ENCODE data around the gene IFT122.
"Not testable (repeated sequence)": the region's sequence is repeated elsewhere in the genome, so short reads cannot be mapped to it uniquely, and the experiment has no call there.

The IFT122 gene

DNA sequence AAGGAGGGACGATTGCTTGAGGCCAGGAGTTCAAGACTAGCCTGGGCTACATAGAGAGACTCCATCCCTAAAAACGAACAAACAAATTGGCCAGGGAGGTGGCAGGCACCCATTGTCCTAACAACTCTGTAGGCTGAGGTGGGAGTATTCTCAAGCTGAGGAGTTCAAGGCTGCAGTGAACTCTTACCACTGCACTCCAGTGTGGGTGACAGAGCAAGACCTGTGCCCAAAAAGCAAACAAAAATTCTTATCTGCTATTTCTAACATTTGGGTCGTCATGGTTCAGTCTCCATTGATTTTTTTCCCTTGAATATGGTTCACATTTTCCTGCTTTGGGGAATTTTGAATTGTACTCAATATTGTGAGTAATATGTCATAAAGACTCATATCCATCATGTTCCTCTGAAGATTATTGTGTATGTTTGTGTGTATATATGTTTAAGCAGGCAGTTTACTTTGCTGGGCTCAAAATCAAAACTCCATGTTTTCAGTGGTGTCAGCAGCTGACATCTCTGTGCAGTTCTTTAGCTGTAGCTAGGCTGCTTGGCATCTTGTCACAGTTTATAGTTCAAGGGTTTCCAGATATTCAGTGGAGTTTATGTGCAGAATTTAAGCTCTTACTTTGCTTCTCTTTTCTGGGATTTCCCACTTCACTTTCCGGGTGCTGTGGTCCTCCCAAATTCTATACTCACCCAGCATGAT lies 33.2 kb downstream of the IFT122 start:
- DNase-seq (ENCODE audit: extremely low read depth in 1 of 2, low read depth in 1 of 2), result no peak

DNA sequence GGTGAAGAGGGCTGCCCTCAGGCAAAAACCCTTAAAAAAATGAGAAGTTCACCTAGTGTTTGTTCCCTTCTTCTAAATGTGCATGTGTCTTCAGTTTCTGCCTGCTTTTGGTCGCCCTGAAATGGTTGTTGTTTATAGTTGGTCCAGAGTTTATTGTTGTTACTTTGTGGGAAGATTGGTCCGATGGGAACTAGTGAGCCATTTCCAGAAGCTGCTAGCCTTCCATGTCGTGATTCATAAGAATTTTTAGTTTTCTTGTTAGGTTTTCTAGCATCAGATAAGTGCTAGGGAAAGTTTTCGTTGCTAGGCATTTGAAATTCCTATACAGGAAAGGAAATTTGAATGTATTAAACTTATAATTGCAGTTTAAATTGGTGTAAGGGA lies 33.7 kb downstream of the IFT122 start:
- DNase-seq (ENCODE audit: extremely low read depth in 1 of 2, low read depth in 1 of 2), result no peak

DNA sequence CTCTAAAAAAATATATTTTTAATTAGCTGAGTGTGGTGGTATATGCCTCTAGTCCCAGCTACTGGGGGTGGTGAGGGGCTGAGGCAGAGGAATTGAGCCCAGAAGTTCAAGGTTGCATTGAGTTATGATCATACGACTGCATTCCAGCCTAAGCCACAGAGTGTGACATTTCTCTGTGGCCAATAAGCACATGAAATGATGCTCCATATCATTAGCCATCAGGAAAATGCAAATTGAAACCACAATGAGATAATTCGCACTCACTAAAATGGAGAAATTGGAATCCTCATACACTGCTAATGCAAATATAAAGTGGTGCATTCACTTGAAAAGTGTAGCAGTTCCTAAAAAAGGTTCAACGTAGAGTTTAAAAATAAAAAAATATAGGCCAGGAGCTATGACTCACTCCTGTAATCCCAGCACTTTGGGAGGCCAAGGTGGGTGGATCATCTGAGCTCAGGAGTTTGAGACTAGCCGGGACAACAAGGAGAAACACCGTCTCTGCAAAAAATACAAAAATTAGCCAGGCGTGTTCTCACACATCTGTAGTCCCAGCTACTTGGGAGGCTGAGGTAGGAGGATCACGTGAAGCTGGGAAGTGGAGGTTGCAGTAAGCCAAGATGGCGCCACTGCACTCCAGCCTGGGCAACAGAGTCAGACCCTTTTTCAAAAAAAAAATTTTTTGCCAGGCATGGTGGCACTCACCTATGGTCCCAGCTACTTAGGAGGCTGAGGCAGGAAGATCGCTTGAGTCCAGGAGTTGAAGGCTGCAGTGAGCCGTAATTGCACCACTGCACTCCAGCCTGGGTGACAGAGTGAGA lies 35.2 kb downstream of the IFT122 start:
- no peak for DNase-seq (ENCODE audit: extremely low read depth in 1 of 2, low read depth in 1 of 2)

- no peak for DNase-seq (ENCODE audit: extremely low read depth in 1 of 2, low read depth in 1 of 2)
Observed at GRCh38 chr3:129475863-129476262, 35.8 kb downstream of the IFT122 start.

GRCh38 chr3:129476586-129476985 lies 36.6 kb downstream of the IFT122 start:
- no peak for DNase-seq (ENCODE audit: extremely low read depth in 1 of 2, low read depth in 1 of 2)

DNA sequence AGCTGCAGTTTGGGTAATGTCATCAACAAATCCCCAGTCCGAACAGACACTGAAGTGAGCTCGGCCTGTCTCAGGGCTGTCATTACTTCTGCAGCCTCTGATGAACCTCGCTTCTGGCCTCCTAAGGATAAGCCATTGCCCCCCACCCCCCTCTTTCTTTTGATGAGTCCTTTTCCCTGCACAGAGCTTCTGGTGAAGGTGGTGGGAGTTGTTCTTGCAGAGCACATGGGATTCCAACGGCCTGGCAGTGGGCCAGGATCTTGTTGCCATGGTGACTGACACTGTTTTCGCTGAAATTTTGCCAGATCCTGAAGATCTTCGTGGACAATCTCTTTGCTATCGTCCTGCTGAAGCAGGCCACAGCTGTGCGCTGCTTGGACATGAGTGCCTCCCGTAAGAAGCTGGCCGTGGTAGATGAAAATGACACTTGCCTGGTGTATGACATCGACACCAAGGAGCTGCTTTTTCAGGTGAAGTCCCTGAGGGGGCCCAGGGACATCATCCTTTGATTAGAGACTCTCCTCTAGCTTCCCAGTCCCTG lies 41.3 kb downstream of the IFT122 start:
- not testable (repeated sequence) for DNase-seq (ENCODE audit: extremely low read depth in 1 of 2, low read depth in 1 of 2)

DNA sequence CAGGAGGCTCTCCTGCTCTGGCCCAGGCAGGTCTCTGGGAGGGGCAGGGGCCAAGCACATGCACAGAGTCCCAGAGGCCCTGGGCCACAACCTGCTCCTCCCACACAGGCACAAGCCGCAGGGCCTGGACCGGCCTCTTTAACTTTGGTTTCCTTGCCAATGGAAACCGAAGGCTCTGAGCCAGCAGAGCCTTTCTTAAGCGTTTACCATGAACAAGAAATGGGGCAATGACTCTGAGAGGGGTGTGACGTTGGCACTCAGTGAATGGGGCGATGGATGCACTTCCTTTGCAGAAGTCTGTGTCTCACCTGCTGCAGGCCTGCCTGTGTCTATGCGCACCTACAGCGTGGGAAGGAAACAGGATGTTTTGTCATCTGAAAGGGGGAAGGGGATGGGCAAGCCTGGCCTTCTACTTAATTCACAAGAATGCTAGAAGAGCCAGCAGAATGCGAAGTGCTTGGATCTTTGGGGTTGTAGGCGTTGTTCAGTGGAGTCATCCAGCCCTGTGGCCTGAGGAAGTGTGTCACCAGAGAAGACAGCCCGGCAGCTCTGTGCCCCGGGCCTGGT lies 41.8 kb downstream of the IFT122 start:
- no peak for DNase-seq (ENCODE audit: extremely low read depth in 1 of 2, low read depth in 1 of 2)

- no peak for DNase-seq (ENCODE audit: extremely low read depth in 1 of 2, low read depth in 1 of 2)
Observed at GRCh38 chr3:129482721-129483120, 42.7 kb downstream of the IFT122 start.

GRCh38 chr3:129483870-129484269 lies 43.8 kb downstream of the IFT122 start:
- no peak for DNase-seq (ENCODE audit: extremely low read depth in 1 of 2, low read depth in 1 of 2)

DNA sequence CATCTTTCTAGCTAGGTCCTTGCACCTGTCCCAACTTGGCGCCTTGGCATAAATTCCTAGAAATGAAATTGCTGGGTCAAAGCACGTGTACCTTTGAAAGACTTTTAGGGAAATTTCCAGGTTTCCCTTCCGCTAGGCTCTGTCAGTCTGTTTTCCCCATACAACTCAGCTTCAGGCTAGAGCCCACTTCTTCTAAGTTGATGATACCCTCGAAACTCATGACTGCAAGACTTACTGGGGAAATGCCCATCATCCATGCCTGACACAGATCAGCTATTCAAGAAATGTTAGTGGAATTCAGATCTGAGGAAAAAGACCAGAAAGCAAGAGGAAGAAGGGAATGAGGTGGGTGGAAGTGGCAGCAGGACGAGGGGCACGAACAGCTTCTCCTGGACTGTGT lies 45.1 kb downstream of the IFT122 start:
- DNase-seq (ENCODE audit: extremely low read depth in 1 of 2, low read depth in 1 of 2), result not testable (repeated sequence)

GRCh38 chr3:129485721-129486663 lies 46.0 kb downstream of the IFT122 start:
- no peak for DNase-seq (ENCODE audit: extremely low read depth in 1 of 2, low read depth in 1 of 2)

GRCh38 chr3:129486664-129487035 lies 46.6 kb downstream of the IFT122 start:
- DNase-seq (ENCODE audit: extremely low read depth in 1 of 2, low read depth in 1 of 2), result no peak

DNA sequence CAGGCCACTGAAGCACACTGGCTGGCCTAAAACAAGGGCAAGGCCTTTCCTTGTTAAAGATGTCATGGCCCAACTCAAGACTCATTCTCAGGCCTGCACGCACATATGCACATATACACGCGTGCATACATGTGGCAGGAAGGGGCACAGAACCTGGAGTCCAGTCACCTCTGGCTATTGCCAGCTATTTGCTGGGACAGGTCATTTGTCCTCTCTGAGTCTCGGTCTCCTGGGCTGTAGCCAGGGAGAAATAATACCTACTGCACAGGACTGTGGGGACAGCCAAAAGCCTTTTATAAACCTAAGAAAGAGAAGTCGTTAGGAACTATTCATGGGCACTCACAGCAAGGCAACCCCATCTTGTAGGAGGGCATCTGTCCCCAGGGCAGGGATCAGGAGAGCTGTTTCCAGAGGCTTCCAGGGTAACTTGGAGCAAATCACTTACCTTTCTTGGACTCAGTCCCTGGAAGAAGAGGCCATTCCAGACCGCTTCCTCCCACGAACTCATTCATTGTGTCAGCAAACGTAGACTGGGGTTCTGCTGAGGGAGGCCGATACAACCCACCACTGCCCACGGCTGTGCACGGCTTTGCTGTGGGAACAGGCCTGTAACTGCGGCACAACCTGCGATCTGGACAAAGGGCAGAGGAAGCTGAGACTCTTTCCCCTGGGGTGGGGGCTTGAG lies 47.3 kb downstream of the IFT122 start:
- no peak for DNase-seq (ENCODE audit: extremely low read depth in 1 of 2, low read depth in 1 of 2)

DNA sequence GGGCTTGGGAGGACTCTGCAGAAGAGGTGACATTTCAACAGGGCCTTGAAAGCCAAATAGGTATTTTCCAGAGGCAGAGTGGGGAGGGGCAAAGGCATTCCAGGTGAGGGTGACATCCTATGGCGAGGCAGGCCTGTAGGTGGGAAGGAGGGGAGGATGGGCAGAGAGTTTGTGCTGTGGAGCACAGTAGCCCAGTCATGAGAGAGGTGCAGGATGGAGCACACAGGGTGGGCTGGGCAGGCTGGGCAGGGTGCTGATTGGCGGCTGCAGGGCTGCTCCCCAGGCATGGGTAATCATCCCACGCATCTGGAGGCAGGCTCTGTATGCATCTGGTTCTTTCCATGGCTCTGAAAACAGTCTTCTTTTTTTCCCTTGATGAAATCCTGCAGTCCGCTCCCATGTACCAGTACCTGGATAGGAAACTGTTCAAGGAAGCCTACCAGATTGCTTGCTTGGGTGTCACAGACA lies 47.9 kb downstream of the IFT122 start:
- not testable (repeated sequence) for DNase-seq (ENCODE audit: extremely low read depth in 1 of 2, low read depth in 1 of 2)

- DNase-seq (ENCODE audit: extremely low read depth in 1 of 2, low read depth in 1 of 2), result not testable (repeated sequence)
Observed at GRCh38 chr3:129489258-129489657, 49.2 kb downstream of the IFT122 start.

GRCh38 chr3:129490273-129490675 lies 50.2 kb downstream of the IFT122 start:
- DNase-seq (ENCODE audit: extremely low read depth in 1 of 2, low read depth in 1 of 2), result peak in 1 of 2 donors; percentile 14

- DNase-seq (ENCODE audit: extremely low read depth in 1 of 2, low read depth in 1 of 2), result not testable (repeated sequence)
Observed at GRCh38 chr3:129491077-129491476, 51.1 kb downstream of the IFT122 start.

DNA sequence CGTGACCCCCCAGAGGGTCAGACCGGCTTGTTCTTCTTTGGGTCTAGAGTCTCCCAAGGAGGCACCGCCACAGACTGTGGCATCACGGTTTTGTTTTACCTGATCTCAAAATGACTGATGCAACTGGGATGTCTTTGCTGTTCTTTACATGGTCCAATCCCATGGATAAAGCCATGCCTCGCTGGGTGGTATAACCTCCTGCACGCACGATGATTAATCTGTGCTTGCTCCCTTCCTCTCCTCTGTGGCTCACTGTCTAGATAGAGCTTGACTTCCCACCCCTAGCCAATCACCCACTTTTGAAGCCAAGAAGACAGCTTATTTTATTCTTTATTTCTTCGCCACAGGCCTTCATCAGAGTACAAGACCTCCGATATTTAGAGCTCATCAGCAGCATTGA lies 51.8 kb downstream of the IFT122 start:
- no peak for DNase-seq (ENCODE audit: extremely low read depth in 1 of 2, low read depth in 1 of 2)

DNA sequence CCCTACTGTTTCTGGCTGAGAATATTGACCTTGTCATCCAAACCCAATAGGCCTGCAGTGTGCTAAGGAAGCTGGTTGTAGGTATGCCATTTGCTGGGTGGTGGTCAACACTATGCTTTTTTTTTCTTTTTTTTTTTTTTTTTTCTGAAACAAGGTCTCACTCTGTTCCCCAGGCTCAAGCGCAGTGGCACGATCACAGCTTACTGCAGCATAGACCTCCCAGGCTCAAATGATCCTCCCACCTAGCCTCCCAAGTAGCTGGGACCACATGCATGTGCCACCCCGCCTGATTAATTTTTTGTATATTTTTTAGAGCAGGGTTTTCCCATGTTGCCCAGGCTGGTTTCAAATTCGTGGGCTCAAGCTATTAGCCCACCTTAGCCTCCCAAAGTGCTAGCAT lies 52.7 kb downstream of the IFT122 start:
- DNase-seq (ENCODE audit: extremely low read depth in 1 of 2, low read depth in 1 of 2), result no peak

DNA sequence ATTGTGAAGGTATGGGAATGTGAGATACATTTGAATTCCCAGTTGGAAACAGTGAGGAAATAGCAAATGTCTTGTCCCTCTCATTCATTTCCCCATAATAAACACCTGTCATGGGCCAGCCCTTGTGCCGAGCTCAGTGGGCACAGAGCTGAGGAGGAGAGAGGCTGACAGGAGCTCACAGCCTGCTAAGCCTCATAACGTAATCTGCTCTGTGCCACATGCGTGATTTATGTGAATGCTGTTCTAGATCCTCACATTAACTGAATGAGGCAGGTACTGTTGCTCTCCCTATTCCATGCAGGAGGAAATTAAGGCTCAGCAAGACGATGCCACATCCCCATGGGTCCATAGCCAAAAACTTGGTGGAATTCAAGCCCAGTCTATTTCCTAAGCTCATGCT lies 53.2 kb downstream of the IFT122 start:
- no peak for DNase-seq (ENCODE audit: extremely low read depth in 1 of 2, low read depth in 1 of 2)

All from stimulated activated CD8-positive, alpha-beta memory T cell treated with anti-CD3 and anti-CD28 coated beads, Interleukin-7, amount 100 ng/mL, for 48 hours (primary cell).